ENCODE data around the gene SNCB.
"Not testable (repeated sequence)": the region's sequence is repeated elsewhere in the genome, so short reads cannot be mapped to it uniquely, and the experiment has no call there.

Gene SNCB

DNA sequence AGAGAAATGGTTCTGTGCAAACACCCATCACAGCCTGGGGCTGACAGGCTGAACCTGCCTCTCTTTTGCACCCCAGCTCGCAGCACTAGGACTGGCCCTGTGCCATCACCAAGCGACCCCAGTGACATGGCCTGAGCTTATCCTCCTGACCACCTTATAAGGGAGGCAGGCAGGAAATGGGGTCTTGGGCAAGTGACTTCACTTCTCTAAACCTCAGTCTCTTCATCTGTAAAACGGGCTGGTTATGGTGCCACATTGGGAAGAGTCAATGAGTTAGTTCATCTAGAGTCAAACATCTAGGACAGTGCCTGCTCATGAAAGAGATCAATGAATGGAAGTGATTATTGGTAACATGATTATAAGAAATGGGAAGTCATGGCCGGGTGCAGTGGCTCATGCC lies 6.2 kb downstream of the SNCB start:
- DNase-seq (ENCODE audit: low read depth): no peak

DNA sequence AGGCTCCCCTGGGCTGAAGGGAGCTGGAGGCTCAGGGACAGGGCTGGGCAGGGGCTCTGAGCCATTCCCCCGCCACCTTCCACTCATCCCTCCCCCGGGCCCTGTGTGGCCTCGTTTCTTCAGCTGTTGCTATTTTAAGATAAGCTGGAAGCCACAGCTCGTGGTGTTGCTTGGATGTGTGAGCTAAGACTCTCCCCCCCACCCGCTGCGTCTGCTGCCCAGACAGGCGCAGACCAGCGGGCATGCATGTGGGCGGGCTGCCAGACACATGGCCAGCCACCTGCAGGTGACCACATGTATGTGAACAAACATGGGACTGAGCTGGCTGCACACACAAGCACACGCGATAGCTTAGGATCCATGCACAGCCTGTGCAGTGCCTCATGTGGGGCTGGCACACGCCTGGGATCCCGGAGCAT lies 8.7 kb downstream of the SNCB start:
- no peak for DNase-seq (ENCODE audit: low read depth)

DNA sequence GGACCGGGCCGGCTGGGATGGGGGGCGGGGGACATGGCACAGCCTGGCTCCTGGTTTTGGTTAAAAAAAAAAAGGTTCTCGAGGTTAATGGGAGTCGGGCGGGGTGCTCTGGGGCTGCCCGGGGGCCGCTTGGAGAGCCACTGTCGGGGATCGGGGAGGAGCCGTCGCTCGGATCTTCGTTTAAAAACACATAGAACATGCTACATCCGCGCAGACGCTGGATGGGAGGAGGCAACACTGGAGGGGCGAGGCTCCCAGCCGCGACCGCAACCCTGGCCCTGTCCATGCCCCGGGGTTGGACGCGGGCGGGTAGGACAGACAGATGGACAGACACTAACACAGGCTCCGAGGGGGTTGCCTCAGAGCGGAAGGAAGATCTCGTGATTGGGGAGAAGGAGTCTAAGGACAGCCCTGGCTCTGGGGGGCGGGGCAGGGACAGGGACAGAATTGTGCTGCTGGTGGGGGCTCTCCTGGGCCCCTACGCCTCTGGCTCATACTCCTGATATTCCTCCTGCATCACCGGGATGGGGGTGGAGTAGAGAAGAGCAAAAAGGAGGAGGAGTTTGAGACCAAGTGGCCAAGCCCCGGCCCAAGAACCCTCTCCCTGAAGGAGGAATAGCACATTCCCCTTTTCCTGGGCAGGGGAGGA lies 9.9 kb downstream of the SNCB start:
- peak; percentile 41 for DNase-seq (ENCODE audit: low read depth)

DNA sequence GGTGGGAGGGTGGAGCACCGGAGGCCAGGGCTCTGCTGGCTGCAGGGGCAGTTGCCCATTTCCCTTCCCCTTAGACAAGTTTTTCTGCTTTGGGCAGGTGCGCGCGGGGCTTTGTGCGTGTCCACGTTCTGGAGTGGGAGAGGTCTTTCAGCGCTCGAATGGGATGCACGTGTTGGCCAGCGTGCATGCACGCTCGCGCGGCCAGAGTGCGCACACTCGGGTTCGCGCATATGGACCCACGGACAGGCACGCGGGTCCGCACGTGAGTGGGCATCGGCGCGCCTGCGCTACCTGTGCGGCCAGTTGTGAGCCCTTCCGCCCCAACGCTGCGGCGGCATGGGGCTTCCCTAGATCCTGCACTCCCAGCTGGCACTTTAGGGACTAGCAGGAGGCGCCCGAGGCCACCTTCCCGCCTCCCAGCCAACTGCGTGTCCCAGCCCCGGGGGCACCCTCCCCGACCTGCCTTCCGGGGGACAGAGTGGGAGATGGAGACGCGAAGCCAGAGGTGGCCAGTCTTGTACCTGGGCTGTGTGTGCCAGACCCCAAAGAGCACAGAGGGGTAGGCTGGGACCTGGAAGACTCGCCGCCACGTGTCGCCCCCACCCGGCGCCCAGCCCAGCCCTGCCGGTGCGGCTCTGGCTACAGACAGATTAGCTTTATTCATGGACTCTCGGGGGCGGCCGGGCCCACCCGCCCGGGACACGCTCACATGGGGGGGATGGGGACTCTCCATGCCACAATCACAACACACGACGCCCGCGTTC lies 10.6 kb downstream of the SNCB start:
- no peak for DNase-seq (ENCODE audit: low read depth)

DNA sequence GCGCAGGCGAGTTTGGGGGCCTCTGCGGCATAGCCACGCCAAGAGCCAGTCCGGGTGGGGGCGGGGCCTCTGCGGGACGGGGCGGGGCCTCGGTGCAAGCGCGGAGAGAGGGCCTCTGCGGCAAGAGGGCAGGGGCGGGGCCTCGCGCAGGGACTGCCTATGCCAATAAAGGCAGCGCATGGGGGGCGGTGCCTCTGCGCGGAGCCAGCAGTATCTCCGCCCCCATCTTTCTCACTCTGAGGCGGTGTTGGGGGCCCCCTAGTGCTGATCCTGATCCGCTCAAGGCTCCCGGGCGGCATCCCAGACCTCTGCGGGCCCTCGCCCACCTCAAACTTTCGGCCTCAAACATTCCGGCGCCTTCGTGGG lies 11.1 kb downstream of the SNCB start:
- peak; percentile 79 for DNase-seq (ENCODE audit: low read depth)

DNA sequence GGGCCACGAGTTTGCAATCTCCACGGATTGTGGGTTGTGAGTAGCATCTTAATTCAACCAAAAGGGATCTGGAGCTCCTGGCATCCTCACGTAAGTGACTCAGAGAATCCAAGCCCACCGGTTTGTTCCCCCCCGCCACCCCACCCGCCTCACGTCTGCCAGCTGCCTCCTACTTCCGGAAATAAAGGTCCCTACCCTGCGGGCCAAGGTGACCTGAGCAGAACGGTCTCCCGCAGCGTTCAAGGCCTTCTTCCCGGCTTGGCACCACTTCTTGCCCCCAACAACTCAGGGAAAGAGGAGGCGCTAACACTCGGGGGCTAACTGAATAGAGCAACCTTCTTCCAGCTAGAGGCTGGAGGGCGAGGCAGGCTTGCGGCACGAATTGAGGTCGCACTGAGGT lies 11.6 kb downstream of the SNCB start:
- no peak for DNase-seq (ENCODE audit: low read depth)

DNA sequence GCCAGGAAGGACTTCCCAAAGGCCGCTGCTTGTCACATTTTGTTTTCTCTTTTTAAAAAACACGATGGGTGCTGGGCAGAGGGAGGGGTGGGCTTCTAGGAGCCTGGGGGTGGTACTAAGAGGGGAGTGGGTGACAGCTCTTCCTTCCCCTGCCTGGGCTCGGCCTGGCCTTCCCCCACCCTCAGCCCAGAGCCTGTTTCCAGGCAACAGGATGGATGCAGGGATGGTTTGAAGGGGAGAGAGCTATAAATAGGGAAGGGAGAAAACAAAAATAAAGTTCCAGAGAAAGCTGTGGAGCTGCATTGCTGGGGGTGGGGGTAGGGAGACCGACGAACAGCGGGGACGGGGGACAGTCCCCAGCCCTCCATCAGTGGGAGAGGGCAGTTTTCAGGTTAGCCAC lies 13.8 kb downstream of the SNCB start:
- no peak for DNase-seq (ENCODE audit: low read depth)

DNA sequence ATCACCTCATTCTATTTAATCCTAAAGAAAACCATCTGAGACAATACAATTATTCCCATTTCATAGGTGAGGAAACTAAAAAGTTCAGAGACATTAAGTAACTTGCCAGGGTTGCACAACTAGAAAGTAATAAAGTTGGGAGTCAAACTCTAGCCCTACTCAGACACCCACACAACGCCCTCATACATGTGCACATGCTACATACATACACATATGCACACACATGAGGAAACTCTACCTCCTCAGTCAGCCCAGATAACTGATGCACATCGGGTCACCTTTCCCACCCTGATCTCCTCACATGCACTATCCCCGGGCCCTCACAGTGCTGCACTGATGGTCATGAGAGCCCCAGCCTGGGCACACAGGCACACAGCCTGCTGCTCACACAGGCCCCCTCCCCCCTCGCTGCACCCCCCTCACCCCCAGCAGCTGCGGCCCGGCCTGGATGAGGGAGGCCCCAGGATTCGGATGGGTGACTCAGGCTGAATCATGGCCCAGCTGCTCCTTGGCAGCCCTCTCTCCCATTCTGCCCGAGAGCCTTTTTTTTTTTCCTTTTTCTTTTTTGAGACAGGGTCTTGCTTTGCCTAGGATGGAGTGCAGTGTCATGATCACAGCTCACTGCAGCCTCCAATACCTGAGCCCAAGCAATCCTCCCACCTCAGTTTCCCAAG lies 15.4 kb downstream of the SNCB start:
- peak; percentile 82 for DNase-seq (ENCODE audit: low read depth)

DNA sequence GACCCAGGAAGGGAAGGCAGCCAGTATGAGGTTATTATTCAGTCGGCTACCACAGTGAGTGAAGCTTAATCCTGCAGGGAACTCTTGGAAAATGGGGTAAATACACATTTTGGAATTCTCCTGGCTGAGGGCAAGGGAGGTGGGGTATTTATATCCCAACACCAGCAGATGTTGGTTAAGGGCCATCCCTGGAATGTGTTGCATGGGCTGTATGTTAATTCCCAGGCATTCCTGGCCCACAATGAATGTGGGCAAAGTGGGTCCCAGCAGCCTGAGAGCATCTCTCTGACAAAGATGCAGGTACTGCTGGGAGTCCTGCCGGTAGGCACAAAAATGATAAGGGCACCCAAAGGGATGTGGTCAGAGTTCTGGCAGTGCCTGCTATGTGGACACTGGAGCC lies 17.5 kb downstream of the SNCB start:
- no peak for DNase-seq (ENCODE audit: low read depth)

DNA sequence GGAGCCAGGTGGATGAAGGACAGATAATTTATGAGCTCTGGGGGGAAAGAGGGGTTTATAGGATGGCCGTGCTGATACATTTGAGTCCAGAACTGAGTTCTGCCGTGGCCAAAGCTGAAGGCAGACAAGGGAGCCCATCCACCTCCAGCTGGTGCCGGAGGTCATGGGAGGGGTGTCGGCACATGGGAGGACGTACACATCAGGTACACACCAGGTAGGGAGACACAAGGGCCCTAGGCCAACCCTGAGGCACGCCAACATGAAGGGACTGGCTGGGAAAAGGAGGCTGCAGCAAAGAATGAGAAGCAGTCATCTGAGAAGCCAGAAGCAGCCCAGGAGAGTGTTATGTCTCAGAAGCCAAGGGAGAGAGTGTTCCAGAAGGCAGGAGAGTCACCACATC lies 18.3 kb downstream of the SNCB start:
- no peak for DNase-seq (ENCODE audit: low read depth)

DNA sequence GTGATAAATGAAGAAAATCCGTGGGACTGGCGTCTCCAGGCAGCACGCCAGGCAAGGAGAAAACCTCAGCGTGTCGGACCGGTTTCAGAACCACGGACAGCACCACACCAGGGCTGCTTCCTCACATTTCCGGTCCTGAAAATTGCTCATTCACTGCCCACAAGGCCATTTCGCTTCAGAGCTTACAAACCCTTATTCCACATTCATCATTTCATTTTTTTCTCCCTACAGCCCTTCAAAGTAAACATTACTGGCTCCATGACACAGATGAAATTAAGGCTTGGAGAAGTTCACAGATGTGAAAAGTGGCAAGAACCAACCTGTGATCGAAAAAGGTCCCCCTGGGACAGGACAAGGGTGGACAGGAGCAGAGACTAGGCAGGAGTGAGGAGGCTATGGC lies 18.9 kb downstream of the SNCB start:
- peak; percentile 88 for DNase-seq (ENCODE audit: low read depth)

DNA sequence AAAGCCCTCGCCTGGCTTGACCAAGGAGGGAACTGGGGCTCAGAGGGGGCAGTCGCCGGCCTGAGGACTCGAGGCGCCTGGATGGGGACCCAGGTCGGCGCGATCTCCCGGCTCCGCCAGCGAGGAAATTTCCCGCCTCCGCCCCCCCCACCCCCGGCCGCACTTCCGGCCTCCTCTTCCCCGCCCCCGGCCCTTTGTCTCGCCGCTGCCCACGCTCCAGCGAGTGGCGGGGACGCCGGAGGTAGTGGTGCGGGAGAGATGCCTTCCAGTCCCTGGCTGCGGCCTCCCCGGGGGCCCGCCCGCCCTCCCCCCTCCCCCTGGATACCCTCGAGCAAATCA lies 19.9 kb downstream of the SNCB start:
- no peak for DNase-seq (ENCODE audit: low read depth)

DNA sequence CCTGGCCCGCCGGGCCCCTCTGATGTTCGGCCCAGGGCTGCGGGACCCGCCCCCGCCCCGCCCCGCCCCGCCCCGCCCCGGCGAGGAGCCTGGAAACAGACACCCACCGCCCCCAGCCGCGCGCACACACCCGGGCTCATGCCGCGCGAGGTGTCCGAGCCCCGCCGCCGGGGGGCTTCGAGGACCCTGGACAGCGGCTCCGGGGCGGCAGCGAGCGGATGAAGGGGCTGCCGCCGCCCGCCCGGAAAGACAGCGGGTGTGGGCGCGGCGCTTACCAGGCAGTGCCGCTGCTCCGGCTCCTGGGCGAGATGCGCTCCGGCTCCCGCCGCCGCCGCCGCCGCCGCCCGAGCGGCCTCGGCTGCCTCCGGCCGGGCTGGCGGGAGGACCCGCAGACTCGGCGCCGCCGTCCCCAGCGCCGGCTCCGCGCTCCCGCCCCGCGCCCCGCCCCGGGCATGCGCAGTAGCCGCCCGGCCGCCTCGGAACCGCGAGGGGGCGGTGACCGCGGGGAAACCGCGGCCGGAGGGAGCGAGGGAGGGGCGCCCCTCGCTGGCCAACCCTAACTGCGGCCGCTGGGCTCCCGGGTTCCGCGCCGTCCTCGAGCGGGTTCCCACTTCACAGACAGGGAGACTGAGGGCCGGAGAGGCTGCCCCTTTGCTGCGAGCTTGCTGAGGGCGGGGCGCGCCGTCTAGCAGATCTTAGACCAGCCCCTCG lies 20.5 kb downstream of the SNCB start, which contains the start of gene GPRIN1:
TSS of gene GPRIN1 (minus strand) at position 433 of the 711 bp plus-strand sequence. CDS start 10,322 bp downstream, outside the sequence.
- DNase-seq (ENCODE audit: low read depth): peak; percentile 73

DNA sequence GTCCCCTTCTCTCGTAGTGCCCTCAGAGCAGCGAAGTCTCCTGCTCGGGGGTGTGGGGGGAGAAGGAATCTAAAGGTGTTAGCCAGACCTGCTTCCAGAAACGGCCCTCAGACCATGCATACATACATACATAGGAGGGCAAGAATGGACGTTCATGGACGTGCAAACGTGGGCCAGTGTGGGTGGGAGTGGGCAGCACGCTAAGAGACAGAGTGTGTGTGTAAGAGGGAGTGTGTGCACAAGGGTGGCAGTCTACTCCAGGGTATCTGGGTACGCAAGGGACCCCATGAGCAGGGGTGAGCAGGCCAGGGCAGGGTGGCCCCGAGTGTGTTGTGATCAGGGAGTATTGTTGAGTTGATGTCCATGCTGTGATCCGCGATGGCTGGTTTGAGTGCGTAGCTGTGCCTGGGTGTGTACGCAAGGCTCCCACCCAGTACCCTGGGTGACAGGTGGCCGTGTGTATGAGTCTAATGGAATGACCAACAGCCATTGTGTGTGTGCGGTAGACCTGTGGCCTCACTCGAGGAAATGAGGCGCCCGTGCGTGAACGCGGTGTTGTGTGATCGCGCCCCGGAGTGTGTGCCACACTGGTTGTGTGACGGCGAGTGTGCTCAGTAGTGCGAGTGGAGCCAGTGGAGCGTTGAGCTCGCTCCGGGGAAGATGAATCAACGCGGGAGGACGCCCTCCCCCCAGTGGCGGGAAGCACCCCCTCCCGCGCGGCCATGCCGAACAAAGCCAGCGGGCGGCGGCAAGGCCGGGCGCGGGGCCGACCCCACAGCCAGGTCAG lies 21.2 kb downstream of the SNCB start:
- DNase-seq (ENCODE audit: low read depth): peak; percentile 45

DNA sequence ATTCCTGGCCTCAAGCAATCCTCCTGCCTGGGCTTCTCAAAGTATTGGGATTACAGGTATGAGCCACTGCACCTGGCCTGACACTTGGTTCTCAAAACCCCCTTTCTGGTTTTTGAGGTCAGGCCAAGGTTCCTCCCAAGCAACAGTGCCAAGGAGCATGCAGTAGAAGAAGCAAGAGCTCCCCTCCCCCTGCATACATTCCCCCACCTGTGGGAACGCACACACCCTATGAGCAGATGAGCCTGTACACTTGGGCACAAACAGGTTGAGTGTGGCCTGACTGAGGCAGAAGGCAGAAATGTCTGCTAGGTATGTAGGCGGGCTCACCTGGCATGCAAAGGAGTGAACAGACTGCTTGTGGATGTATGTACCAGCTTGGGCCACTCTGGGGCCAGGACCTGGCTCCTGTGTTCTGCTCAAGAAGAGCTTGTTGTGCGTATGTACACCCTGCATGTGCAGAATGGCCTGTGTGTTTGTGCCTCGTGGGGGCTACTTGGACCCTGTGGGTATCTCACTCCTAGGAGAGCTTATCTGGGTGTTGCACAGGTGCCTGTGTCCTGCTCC lies 22.1 kb downstream of the SNCB start:
- no peak for DNase-seq (ENCODE audit: low read depth)

DNA sequence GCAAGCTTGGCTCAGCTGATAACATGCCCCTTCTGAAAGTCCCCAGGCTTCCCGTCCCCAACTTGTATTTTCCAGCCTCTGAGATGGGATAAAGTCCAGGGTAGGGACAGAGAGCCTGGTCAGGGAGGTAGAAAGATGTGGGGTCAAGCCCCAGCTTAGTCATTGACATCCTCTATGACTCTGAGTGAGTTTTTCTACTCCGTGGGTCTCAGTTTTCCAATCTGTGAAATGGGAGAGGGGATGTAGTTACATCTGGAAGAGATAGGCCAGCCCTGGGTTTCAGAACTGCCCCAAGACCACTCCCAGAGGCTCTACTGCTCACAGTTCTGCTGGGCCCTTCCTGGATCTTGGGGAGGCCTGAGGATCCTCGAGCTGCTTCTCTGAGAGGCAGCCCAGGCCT lies 23.5 kb downstream of the SNCB start:
- DNase-seq (ENCODE audit: low read depth): no peak

DNA sequence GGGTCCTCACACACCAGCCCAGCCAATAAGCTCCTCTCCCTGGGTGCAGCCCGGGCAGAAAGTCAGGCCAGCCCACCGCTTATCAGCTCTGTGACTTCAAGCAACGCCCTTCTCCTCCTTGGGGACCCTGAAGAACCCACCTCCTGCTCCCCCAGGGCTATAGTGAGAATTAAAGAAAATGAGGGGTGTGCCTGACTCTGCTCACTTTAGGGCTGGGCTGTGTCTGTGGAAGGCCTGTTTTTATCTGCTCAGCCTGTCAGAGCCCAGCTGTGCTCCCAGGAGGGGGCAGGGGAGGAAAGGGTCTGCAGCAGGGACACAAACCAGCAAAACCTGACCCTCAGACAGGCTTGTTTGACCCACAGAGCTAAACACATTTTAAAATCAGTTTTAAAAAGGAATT lies 24.3 kb downstream of the SNCB start:
- no peak for DNase-seq (ENCODE audit: low read depth)

DNA sequence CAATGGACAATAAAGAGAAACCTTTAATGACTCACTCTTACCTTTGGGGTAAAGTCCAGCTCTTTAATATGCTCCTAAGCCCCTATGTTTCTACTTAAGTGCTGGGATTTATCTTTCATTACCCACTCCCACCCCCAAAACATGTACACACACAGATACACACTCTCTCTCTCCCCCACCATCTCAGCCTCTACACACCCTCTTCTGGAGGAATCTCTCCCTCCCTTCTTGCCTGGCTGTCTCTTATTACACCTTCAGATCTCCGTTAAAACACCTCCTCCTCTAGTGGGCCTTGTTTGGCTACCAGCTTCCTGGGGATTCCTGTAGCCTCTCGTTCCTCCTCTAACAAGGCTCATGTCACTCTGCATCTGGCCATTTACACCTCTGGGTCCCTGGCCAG lies 27.2 kb downstream of the SNCB start:
- DNase-seq (ENCODE audit: low read depth): no peak

DNA sequence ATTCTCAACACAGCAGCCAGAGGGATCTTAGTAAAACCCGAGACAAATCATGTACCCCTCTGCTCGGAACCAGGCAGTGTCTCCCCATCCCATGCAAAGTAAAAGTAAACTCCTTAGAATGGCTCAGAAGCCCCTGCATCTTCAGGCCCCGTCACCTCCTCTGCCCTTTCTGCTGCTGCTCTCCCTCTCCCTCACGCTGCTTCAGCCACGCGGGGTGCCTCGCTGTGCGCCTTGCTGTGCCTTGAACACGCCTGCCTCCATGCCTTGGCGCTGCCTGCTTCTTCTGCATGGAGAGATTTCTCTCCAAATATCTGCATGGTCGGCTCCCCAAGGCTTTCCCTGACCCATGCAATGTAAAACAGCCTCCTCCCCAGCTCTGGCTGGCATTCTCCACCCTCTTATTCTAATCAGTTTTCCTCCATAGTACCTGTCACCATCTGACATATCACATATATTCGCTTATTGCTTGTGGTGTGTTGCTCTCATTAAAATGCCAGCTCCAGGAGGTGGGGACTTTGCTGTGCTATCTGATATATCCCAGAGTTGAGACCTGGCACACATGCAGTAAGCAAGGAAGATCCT lies 28.3 kb downstream of the SNCB start:
- DNase-seq (ENCODE audit: low read depth): no peak

DNA sequence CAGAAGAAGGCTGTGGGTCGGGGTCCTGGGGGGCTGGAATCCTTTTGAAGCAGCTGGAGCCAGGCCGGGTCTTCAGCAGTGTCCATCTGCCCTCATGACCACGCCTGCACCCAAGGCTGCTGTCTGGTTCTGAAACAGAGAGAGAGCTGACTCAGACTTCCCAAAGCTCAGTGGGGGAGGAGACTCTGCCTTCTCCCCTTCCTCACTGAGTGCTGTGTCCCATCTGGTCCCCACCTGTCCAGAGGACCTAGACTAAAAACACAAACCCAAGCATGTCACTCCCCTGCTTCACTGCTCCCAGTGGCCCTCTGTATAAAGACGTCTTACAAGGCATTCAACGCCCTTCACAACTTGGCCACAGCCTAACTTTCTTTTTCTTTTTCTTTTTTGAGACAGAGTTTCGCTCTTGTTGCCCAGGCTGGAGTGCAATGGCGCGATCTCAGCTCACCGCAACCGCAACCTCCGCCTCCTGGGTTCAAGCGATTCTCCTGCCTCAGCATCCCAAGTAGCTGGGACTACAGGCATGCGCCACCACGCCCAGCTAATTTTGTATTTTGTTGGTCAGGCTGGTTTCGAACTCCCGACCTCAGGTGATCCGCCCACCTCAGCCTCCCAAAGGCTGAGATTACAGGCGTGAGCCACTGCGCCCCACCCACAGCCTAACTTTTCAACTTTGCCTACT lies 30.4 kb downstream of the SNCB start:
- DNase-seq (ENCODE audit: low read depth): not testable (repeated sequence)
